ENCODE results near the gene KDM3B. TPM values are rescaled to one million over a fixed set of nuclear protein-coding genes. Genes with fewer than 3 reads are reported as not detected.

Gene KDM3B
- total and polyA plus RNA-seq, 9 of the 15 experiments (the other 6 are each of a cell fraction or from before 2014, with no cell fraction given), result 13.8 to 62.8 (median 41.9) TPM

DNA sequence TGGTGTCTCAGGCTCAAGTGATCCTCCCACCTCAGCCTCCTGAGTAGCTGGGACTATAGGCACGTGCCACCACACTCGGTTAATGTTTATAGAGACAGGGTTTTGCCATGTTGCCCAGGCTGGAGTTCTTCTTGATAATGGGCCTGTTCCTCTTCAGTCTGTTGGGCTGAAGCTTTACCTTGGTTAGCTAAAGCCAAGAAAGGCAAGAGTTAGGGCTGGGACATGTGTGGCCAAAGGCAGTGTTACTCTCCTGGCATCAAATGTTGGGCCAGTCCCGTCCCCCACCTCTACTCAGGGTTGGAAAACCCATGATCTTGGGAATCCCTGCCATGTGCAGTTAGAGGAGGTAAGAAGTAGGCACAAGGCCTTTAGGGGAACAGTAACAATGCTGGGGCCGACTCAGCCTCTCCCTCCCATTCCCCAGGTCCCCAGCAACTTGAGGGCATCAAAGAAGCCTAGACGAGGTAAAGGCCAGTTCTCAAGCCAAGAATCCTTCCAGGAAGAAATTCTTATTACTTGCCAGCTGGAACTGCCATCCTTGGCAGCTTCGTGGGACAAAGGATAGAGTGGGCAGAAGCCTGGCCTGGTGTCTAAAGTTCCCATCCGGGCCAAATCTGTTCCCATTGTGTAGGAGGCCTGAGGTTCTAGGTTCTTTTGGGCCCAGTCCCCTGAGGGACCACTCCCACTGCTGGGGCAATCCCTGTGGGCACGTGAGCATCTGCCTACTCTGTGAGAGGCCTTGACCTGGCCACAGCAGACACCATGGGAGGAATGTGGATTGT lies 117.2 kb downstream of the KDM3B start (continued):
- TF ChIP-seq, protein P1, sequence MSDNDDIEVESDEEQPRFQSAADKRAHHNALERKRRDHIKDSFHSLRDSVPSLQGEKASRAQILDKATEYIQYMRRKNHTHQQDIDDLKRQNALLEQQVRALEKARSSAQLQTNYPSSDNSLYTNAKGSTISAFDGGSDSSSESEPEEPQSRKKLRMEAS (CRISPR knock-in tag; IDR thresholded peaks at IDR 0.05), result 0 out of 2 replicates have a peak, but pooled peaks have one; percentile 45
- TF ChIP-seq PHB2 (IDR thresholded peaks at IDR 0.05; ENCODE audit: low read depth), result 0 out of 2 replicates have a peak, but pooled peaks have one; percentile 20
- TF ChIP-seq, protein P2, sequence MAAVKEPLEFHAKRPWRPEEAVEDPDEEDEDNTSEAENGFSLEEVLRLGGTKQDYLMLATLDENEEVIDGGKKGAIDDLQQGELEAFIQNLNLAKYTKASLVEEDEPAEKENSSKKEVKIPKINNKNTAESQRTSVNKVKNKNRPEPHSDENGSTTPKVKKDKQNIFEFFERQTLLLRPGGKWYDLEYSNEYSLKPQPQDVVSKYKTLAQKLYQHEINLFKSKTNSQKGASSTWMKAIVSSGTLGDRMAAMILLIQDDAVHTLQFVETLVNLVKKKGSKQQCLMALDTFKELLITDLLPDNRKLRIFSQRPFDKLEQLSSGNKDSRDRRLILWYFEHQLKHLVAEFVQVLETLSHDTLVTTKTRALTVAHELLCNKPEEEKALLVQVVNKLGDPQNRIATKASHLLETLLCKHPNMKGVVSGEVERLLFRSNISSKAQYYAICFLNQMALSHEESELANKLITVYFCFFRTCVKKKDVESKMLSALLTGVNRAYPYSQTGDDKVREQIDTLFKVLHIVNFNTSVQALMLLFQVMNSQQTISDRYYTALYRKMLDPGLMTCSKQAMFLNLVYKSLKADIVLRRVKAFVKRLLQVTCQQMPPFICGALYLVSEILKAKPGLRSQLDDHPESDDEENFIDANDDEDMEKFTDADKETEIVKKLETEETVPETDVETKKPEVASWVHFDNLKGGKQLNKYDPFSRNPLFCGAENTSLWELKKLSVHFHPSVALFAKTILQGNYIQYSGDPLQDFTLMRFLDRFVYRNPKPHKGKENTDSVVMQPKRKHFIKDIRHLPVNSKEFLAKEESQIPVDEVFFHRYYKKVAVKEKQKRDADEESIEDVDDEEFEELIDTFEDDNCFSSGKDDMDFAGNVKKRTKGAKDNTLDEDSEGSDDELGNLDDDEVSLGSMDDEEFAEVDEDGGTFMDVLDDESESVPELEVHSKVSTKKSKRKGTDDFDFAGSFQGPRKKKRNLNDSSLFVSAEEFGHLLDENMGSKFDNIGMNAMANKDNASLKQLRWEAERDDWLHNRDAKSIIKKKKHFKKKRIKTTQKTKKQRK (IDR thresholded peaks at IDR 0.05; ENCODE audit: borderline replicate concordance, low read depth, low read length), result no peak
- TF ChIP-seq, protein P3, sequence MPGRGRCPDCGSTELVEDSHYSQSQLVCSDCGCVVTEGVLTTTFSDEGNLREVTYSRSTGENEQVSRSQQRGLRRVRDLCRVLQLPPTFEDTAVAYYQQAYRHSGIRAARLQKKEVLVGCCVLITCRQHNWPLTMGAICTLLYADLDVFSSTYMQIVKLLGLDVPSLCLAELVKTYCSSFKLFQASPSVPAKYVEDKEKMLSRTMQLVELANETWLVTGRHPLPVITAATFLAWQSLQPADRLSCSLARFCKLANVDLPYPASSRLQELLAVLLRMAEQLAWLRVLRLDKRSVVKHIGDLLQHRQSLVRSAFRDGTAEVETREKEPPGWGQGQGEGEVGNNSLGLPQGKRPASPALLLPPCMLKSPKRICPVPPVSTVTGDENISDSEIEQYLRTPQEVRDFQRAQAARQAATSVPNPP (IDR thresholded peaks at IDR 0.05; ENCODE audit: borderline replicate concordance, insufficient read depth, insufficient read length), result no peak
- TF ChIP-seq KLF6 (CRISPR knock-in tag; IDR thresholded peaks at IDR 0.05; ENCODE audit: borderline replicate concordance), result no peak
- 0 out of 2 replicates have a peak, but pooled peaks have one; percentile 28 for TF ChIP-seq RFX7 (CRISPR knock-in tag; IDR thresholded peaks at IDR 0.05)
- peak in 1 of 2 experiments; percentile 44; a peak in 1 of 4 replicates for TF ChIP-seq ETV6 (IDR thresholded peaks at IDR 0.05; ENCODE audit: borderline replicate concordance in 1 of 2, low read depth in 2 of 2, low read length in 1 of 2)
- TF ChIP-seq ETV6 (CRISPR knock-in tag; IDR thresholded peaks at IDR 0.05; ENCODE audit: borderline replicate concordance), result 0 out of 2 replicates have a peak, but pooled peaks have one; percentile 25
- no peak for TF ChIP-seq ZNF77 (CRISPR knock-in tag; IDR thresholded peaks at IDR 0.05)
- TF ChIP-seq LCOR (CRISPR knock-in tag; IDR thresholded peaks at IDR 0.05), result peak; percentile 14; the same call in 1 of the 2 replicates
- TF ChIP-seq, protein P4, sequence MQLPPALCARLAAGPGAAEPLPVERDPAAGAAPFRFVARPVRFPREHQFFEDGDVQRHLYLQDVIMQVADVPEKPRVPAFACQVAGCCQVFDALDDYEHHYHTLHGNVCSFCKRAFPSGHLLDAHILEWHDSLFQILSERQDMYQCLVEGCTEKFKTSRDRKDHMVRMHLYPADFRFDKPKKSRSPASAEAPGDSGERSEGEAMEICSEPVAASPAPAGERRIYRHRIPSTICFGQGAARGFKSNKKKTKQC (CRISPR knock-in tag; IDR thresholded peaks at IDR 0.05), result peak; percentile 72; the same call in 1 of the 2 replicates
- no peak; the same call in 1 of the 2 replicates for TF ChIP-seq ZNF444 (CRISPR knock-in tag; IDR thresholded peaks at IDR 0.05)
- peak; percentile 96 for TF ChIP-seq SIRT6 (IDR thresholded peaks at IDR 0.05; ENCODE audit: low read depth, low read length)
- TF ChIP-seq ZNF347 (CRISPR knock-in tag; IDR thresholded peaks at IDR 0.05; ENCODE audit: low read depth), result 0 out of 2 replicates have a peak, but pooled peaks have one; percentile 65
- no peak for TF ChIP-seq ZNF436 (CRISPR knock-in tag; IDR thresholded peaks at IDR 0.05)
- TF ChIP-seq EHMT2 (IDR thresholded peaks at IDR 0.05), result no peak
- TF ChIP-seq CEBPB (tag; IDR thresholded peaks at IDR 0.05), result no peak
- TF ChIP-seq, protein P5, sequence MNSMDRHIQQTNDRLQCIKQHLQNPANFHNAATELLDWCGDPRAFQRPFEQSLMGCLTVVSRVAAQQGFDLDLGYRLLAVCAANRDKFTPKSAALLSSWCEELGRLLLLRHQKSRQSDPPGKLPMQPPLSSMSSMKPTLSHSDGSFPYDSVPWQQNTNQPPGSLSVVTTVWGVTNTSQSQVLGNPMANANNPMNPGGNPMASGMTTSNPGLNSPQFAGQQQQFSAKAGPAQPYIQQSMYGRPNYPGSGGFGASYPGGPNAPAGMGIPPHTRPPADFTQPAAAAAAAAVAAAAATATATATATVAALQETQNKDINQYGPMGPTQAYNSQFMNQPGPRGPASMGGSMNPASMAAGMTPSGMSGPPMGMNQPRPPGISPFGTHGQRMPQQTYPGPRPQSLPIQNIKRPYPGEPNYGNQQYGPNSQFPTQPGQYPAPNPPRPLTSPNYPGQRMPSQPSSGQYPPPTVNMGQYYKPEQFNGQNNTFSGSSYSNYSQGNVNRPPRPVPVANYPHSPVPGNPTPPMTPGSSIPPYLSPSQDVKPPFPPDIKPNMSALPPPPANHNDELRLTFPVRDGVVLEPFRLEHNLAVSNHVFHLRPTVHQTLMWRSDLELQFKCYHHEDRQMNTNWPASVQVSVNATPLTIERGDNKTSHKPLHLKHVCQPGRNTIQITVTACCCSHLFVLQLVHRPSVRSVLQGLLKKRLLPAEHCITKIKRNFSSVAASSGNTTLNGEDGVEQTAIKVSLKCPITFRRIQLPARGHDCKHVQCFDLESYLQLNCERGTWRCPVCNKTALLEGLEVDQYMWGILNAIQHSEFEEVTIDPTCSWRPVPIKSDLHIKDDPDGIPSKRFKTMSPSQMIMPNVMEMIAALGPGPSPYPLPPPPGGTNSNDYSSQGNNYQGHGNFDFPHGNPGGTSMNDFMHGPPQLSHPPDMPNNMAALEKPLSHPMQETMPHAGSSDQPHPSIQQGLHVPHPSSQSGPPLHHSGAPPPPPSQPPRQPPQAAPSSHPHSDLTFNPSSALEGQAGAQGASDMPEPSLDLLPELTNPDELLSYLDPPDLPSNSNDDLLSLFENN (IDR thresholded peaks at IDR 0.05; ENCODE audit: low read depth in 2 of 2, low read length in 2 of 2), result peak in 1 of 2 experiments; percentile 45; a peak in 1 of 4 replicates
